SK-N-SH (cell line): ENCODE results near the gene OTUD5. TPM values are rescaled to one million over a fixed set of nuclear protein-coding genes. Genes with fewer than 3 reads are reported as not detected.
A peak's percentile ranks its signal among the peaks of the same experiment; 100 is the strongest.

Experiments
- CTCF ChIA-PET: fragments of 300-600, 350-600 bp; formaldehyde crosslinking; extraction: SDS; loops from one replicate; lab custom pipeline; 2021; lab: Yijun Ruan, JAX
- POLR2A ChIA-PET: fragments of 350-600 bp; sonication (Branson Sonifier 250); formaldehyde crosslinking; extraction: SDS; loops from one replicate; lab custom pipeline; 2020; ENCODE audit warnings: antibody characterized with exemption, inconsistent platforms; lab: Yijun Ruan, JAX
- DNase-seq: peaks from one replicate; pipeline ENCODE4 v3.0.0; 2012
- H2AFZ ChIP-seq: fragments of 200-600 bp; sonication (generic); 2 replicates; pipeline ENCODE4 v1.8.1; 2016; ENCODE audit warnings: antibody characterized with exemption, mild to moderate bottlenecking, low read depth
- H3F3A ChIP-seq: fragments of 200-600 bp; sonication (generic); replicated peaks from 2 replicates; pipeline ENCODE3; 2016; ENCODE audit warnings: antibody characterized with exemption, mild to moderate bottlenecking; ENCODE audit not compliant: insufficient read depth
- H3K27ac ChIP-seq, 2 experiments: fragments of 200-500 bp in 1 of 2; fragments of 200-600 bp in 1 of 2; sonication (Bioruptor generic) in 1 of 2; sonication (generic), shearing (Covaris generic) in 1 of 2; 2 replicates each; pipeline versions ENCODE4 v1.5.1 to v1.6.1; 2014 to 2016; ENCODE audit warnings: low read depth in 2 of 2, inconsistent platforms in 1 of 2, low read length in 1 of 2, mild to moderate bottlenecking in 1 of 2, mixed read lengths in 1 of 2
- H3K27me3 ChIP-seq: fragments of 200-600 bp; sonication (generic), shearing (Covaris generic); 2 replicates; pipeline ENCODE4 v1.6.1; 2016; ENCODE audit warnings: mixed run types; ENCODE audit not compliant: insufficient read depth
- H3K36me3 ChIP-seq, 2 experiments: fragments of 200-500 bp in 1 of 2; fragments of 200-600 bp in 1 of 2; sonication (Bioruptor generic) in 1 of 2; sonication (generic) in 1 of 2; replicated peaks in 1 of 2; 2 replicates each; pipeline versions ENCODE3 to v1.5.1; 2014 to 2016; ENCODE audit warnings: low read length in 1 of 2, mild to moderate bottlenecking in 1 of 2; ENCODE audit not compliant: insufficient read depth in 2 of 2, control insufficient read depth in 1 of 2
- H3K4me1 ChIP-seq, 2 experiments: fragments of 200-500 bp in 1 of 2; fragments of 200-600 bp in 1 of 2; sonication (Bioruptor generic) in 1 of 2; sonication (generic), shearing (Covaris generic) in 1 of 2; 2 replicates each; pipeline versions ENCODE4 v1.5.1 to v1.6.1; 2014 to 2016; ENCODE audit warnings: low read depth in 1 of 2, low read length in 1 of 2, mixed run types in 1 of 2; ENCODE audit not compliant: insufficient read depth in 2 of 2, control insufficient read depth in 1 of 2
- H3K4me2 ChIP-seq: fragments of 200-600 bp; sonication (generic), shearing (Covaris generic); 2 replicates; pipeline ENCODE4 v1.6.1; 2017; ENCODE audit warnings: mixed run types
- H3K4me3 ChIP-seq, 2 experiments: fragments of 200-500 bp in 1 of 2; fragments of 200-600 bp in 1 of 2; sonication (Bioruptor generic) in 1 of 2; sonication (generic), shearing (Covaris generic) in 1 of 2; 2 replicates each; pipeline versions ENCODE4 v1.5.1 to v1.8.1; 2014 to 2016; ENCODE audit warnings: low read depth in 2 of 2, inconsistent platforms in 1 of 2, low read length in 1 of 2, mild to moderate bottlenecking in 1 of 2, mixed read lengths in 1 of 2, moderate library complexity in 1 of 2
- H3K79me2 ChIP-seq: fragments of 200-600 bp; sonication (generic); 2 replicates; pipeline ENCODE4 v1.8.1; 2017; ENCODE audit warnings: mild to moderate bottlenecking; ENCODE audit not compliant: insufficient read depth
- H3K9ac ChIP-seq: fragments of 200-600 bp; sonication (generic); 2 replicates; pipeline ENCODE4 v1.6.1; 2017; ENCODE audit warnings: mixed run types
- H3K9me2 ChIP-seq: fragments of 200-600 bp; sonication (generic); 2 replicates; pipeline ENCODE4 v1.6.1; 2017; ENCODE audit warnings: mixed run types
- H3K9me3 ChIP-seq: fragments of 200-600 bp; sonication (generic); 2 replicates; pipeline ENCODE4 v1.6.1; 2017; ENCODE audit warnings: mixed run types, mild to moderate bottlenecking, moderate library complexity
- H4K20me1 ChIP-seq: fragments of 200-600 bp; sonication (generic); 2 replicates; pipeline ENCODE4 v1.6.1; 2017; ENCODE audit warnings: mild to moderate bottlenecking, mixed run types; ENCODE audit not compliant: insufficient read depth
- CHD2 ChIP-seq: fragments of 150-350 bp; IDR thresholded peaks from 2 replicates; pipeline ENCODE4 v1.6.1; 2018; ENCODE audit warnings: low read length; ENCODE audit not compliant: partially characterized antibody
- EP300 ChIP-seq, 2 experiments: IDR thresholded peaks; 2 replicates each; pipeline versions ENCODE4 v1.4.0 to v1.6.1; 2012; ENCODE audit warnings: borderline replicate concordance in 1 of 2, low read depth in 1 of 2, low read length in 1 of 2
- FOXM1 ChIP-seq: IDR thresholded peaks from 2 replicates; pipeline ENCODE4 v1.4.0; 2012; ENCODE audit warnings: low read depth, mild to moderate bottlenecking
- JUND ChIP-seq: IDR thresholded peaks from 2 replicates; pipeline ENCODE4 v1.4.0; 2012
- USF2 ChIP-seq: fragments of 150-350 bp; IDR thresholded peaks from 2 replicates; pipeline ENCODE4 v1.6.1; 2017; ENCODE audit warnings: antibody characterized with exemption, low read length, low read depth, borderline replicate concordance
- ZBTB33 ChIP-seq: IDR thresholded peaks from 2 replicates; pipeline ENCODE4 v1.4.0; 2012; ENCODE audit warnings: low read depth, borderline replicate concordance
- WGBS: methylation state at CpG from one replicate; pipeline ENCODE4 v1.1.6; 2017; ENCODE audit warnings: low lambda C conversion rate; 5-methylcytosine and 5-hydroxymethylcytosine counted together
- polyA plus RNA-seq, 3 experiments: library from polyadenylated mRNA; depleted of rRNA; stranded (reverse); fragments of >200 nt; gene quantifications; 2 replicates each; pipeline ENCODE4 v1.2.3, GENCODE V29; 2012

The OTUD5 gene
- polyA plus RNA-seq, 1 of the 3 experiments (the other 2 are of a cell fraction) = 90.4 TPM

- Histone ChIP-seq H3K4me2 (no peak overlapping the region), H3K36me3 (no peaks in the 10 kb centered on the region), H3K4me1 (peaks cover 0 to 12% of the 10 kb centered on the region in 2 experiments; a peak in 1 of 4 replicates), H3K9me3 (no peaks in the 10 kb centered on the region), H3K9ac (no peak overlapping the region), H3F3A (no peaks in the 10 kb centered on the region), H2AFZ (no peak overlapping the region), H3K9me2 (no peaks in the 10 kb centered on the region), H4K20me1 (no peaks in the 10 kb centered on the region), H3K79me2 (no peaks in the 10 kb centered on the region), H3K4me3 (no peak overlapping the region), H3K27ac (no peak overlapping the region), H3K27me3 (peaks cover 20% of the 10 kb centered on the region; the same call in 1 of the 2 replicates)
- POLR2A ChIA-PET = no interaction called here
- 53% methylated on average over 1 of the region's 1 CpG for WGBS
- no peak for DNase-seq
- CTCF ChIA-PET = no interaction called here
- TF ChIP-seq ZBTB33 = no peak
Measured at GRCh38 chrX:48968377-48968776, 11.0 kb upstream of the OTUD5 start.

DNA sequence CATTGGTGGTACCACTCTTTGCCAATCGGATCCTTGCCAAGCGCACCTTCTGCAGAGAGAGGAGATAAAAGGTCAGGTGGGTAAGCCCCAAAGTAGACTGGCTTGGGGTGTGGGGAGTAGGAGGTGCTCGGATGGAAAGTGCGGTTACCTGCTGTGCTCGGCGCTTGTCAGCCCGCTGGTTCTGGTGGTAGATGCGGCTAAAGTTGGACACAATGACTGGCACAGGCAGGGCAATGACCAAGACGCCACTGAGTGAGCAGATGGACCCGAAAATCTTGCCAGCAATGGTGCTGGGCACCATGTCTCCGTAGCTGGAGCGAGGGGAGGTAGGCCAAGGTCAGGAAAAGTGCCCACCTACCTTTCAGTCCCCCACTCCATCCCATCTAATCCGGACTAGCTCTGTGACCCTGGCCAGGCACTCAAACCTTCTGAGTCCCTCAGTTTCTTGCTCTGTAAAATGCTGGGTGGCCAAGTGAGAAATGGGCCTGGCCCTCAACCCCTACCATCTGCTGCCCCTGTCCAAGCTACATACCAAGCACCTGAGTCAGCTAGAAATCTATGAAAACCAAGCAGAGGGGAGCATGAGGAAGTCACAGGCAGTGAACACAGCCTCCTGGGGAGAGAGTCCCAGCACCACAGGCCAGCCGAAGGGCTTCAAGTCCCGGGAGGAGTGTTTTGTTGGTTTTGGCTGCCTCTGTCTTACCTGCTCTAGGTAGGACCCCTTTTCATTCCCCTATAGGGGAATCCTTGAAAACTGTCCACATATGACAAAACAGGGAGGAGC, 9.6 kb upstream of the OTUD5 start:
- POLR2A ChIA-PET = no interaction called here
- H3K27ac ChIP-seq = no peak overlapping the region; a peak in 2 of 4 replicates
- peak overlapping the region; percentile 21; the same call in 1 of the 2 replicates for H2AFZ ChIP-seq
- H3K4me2 ChIP-seq = 0 out of 2 replicates have a peak overlapping the region, but pooled peaks have one; percentile 27
- no peaks in the 10 kb centered on the region for H3K9me2 ChIP-seq
- no peaks in the 10 kb centered on the region for H3F3A ChIP-seq
- no peak overlapping the region for H3K9ac ChIP-seq
- TF ChIP-seq EP300 (IDR thresholded peaks at IDR 0.05; ENCODE audit: borderline replicate concordance in 1 of 2, low read depth in 1 of 2, low read length in 1 of 2) = no peak
- TF ChIP-seq FOXM1 = no peak
- no peak for TF ChIP-seq CHD2
- peak; percentile 30; the same call in 1 of the 2 replicates for TF ChIP-seq JUND
- TF ChIP-seq USF2 = no peak
- TF ChIP-seq ZBTB33 = no peak
- no peaks in the 10 kb centered on the region for H3K79me2 ChIP-seq
- WGBS = 57% methylated on average over 13 of the region's 15 CpGs
- no peak overlapping the region for H3K4me3 ChIP-seq
- H3K27me3 ChIP-seq = peaks cover 24% of the 10 kb centered on the region; the same call in 1 of the 2 replicates
- no peaks in the 10 kb centered on the region for H3K9me3 ChIP-seq
- H3K4me1 ChIP-seq = peaks cover 0 to 11% of the 10 kb centered on the region in 2 experiments; a peak in 1 of 4 replicates
- CTCF ChIA-PET = interaction anchor here (1.3 to 1.4 kb wide), 2 partner anchors 63 to 77 kb away, joined by 3 to 4 read pairs; no protein-coding TSS in a partner anchor
- no peaks in the 10 kb centered on the region for H3K36me3 ChIP-seq
- no peak for DNase-seq
- H4K20me1 ChIP-seq = no peaks in the 10 kb centered on the region
